ENCODE measurements around the gene PLA2G15. TPM values are rescaled to one million over a fixed set of nuclear protein-coding genes. Genes with fewer than 3 reads are reported as not detected.

Gene PLA2G15
- total and polyA plus RNA-seq, 5 donors from 2014 or later: 7.5 to 10.3 (median 9.4) TPM

DNA sequence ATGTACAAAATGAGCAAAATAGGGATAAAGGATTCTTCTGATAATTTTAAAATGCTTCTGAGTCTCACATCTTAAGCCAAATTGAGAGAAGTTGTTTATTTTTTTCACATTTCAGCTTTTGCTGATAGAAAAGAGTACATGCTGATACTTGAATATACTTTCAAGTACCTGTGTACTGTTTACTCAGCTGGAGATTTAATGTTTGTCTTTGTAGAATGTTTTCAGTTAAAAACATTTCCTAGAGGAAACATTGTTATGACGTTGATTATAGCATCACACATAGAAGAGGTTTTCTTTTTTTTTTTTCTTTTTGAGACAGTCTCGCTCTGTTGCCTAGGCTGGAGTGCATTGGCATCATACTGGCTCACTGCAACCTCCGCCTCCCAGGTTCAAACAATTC is 28.9 kb upstream of the PLA2G15 start:
- no peaks in the 10 kb centered on the region for H3K9me3 ChIP-seq (ENCODE audit: control insufficient read depth in 2 of 2, low read length in 2 of 2)
- no peaks in the 10 kb centered on the region for H3K4me1 ChIP-seq (ENCODE audit: control insufficient read depth, insufficient read depth, low read length, poor library complexity, severe bottlenecking)
- no peak overlapping the region for H3K27ac ChIP-seq (ENCODE audit: insufficient read depth, low read length, poor library complexity, severe bottlenecking)
- H3K36me3 ChIP-seq (ENCODE audit: control insufficient read depth, insufficient read depth, low read length): peaks cover 22% of the 10 kb centered on the region
- Mint-ChIP-seq H3K36me3 (peaks cover 19% of the 10 kb centered on the region), H3K4me1 (peaks cover 17 to 39% (median 24%) of the 10 kb centered on the region in 4 donors), H3K27me3 (no peaks in the 10 kb centered on the region), H3K4me3 (no peak overlapping the region), H3K27ac (peak overlapping the region in 2 of 3 donors; percentile 80 to 91), H3K9me3 (no peaks in the 10 kb centered on the region)
- DNase-seq: no peak
- ATAC-seq (ENCODE audit: low read depth in 2 of 2): no peak
- H3K4me3 ChIP-seq (ENCODE audit: low read depth, low read length): no peak overlapping the region
- no peaks in the 10 kb centered on the region for H3K27me3 ChIP-seq (ENCODE audit: control insufficient read depth, insufficient read depth, low read length)

DNA sequence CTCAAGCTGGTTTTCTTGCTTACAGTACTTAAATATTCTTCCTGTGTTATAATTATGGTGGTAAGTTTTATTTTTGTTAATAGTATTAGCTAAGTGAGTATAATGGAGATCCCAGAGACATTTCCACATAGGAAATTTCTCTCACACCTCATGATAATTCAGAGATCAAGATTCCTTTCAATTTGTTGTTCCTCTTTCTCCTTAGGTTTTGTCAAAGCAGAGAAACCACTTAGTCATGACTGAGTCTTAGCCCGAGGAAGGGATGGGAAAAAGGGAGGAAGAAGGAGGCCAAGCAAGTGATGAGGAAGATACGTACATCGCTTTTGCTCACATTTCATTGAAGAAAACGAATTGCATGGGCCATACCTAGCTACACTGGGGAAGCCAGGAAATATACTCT is 27.7 kb upstream of the PLA2G15 start:
- Histone ChIP-seq H3K9me3 (ENCODE audit: control insufficient read depth in 2 of 2, low read length in 2 of 2) (no peaks in the 10 kb centered on the region), H3K4me1 (ENCODE audit: control insufficient read depth, insufficient read depth, low read length, poor library complexity, severe bottlenecking) (no peaks in the 10 kb centered on the region), H3K27me3 (ENCODE audit: control insufficient read depth, insufficient read depth, low read length) (no peaks in the 10 kb centered on the region), H3K4me3 (ENCODE audit: low read depth, low read length) (no peak overlapping the region), H3K27ac (ENCODE audit: insufficient read depth, low read length, poor library complexity, severe bottlenecking) (no peak overlapping the region), H3K36me3 (ENCODE audit: control insufficient read depth, insufficient read depth, low read length) (peaks cover 33% of the 10 kb centered on the region)
- peaks cover 23% of the 10 kb centered on the region for H3K36me3 Mint-ChIP-seq
- peaks cover 6 to 28% (median 15%) of the 10 kb centered on the region in 4 donors for H3K4me1 Mint-ChIP-seq
- ATAC-seq (ENCODE audit: low read depth in 2 of 2) (no peak), DNase-seq (no peak)
- H3K27me3 Mint-ChIP-seq: no peaks in the 10 kb centered on the region
- no peaks in the 10 kb centered on the region for H3K9me3 Mint-ChIP-seq
- H3K4me3 Mint-ChIP-seq: no peak overlapping the region
- peak overlapping the region in 2 of 3 donors; percentile 76 to 82 for H3K27ac Mint-ChIP-seq

DNA sequence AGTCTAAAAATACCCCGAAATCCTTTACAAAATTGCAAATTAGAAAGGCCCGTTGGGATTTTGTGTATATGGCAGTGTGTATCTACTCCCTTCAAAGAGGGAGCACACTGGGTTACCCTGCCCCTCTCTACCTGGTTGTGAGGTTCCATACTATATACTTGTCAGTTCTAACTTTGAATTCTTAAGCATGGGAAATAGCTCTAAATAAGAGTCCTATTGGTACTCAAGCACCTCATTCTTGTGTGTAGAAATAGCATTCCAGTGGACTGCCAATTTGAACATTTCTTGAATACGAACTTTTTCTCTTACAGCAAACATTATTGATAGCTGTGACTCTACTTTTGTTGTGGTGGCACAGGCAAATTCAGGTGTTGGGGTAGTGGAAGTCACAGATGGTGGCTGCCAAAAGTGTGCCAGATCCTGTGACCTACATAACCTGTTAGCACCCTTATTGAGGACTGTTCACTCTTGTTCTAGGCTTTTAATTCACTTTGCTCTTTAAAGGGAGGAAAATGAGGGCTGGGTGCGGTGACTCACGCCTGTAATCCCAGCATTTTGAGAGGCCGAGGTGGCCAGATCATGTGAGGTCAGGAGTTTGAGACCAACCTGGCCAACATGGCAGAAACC is 25.3 kb upstream of the PLA2G15 start:
- Histone ChIP-seq H3K9me3 (ENCODE audit: control insufficient read depth in 2 of 2, low read length in 2 of 2) (no peaks in the 10 kb centered on the region), H3K36me3 (ENCODE audit: control insufficient read depth, insufficient read depth, low read length) (peaks cover 24% of the 10 kb centered on the region), H3K27me3 (ENCODE audit: control insufficient read depth, insufficient read depth, low read length) (no peaks in the 10 kb centered on the region), H3K4me3 (ENCODE audit: low read depth, low read length) (no peak overlapping the region), H3K27ac (ENCODE audit: insufficient read depth, low read length, poor library complexity, severe bottlenecking) (no peak overlapping the region), H3K4me1 (ENCODE audit: control insufficient read depth, insufficient read depth, low read length, poor library complexity, severe bottlenecking) (no peaks in the 10 kb centered on the region)
- Mint-ChIP-seq H3K27ac (peak overlapping the region in 1 of 3 donors; percentile 51), H3K36me3 (peaks cover 23% of the 10 kb centered on the region), H3K9me3 (no peaks in the 10 kb centered on the region), H3K4me1 (peaks cover 10 to 20% (median 12%) of the 10 kb centered on the region in 4 donors), H3K27me3 (no peaks in the 10 kb centered on the region), H3K4me3 (no peak overlapping the region)
- ATAC-seq (ENCODE audit: low read depth in 2 of 2) (no peak), DNase-seq (no peak)

DNA sequence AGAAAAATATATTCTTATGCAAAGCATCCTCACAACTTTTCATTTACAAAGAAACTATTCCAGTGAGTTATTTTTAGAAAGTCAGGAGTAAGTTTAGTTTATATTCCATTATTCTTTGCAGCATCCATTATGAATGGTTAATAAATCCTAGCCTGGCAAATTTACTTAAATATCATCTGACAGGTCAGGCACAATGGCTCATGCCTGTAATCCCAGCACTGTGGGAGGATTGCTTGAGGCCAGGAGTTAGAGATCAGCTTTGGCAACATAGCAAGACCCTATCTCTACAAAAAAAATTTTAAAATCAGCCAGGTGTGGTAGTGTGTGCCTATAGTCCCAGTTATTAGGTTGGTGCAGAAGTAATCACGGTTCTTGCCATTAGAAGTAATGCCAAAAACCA is 22.1 kb upstream of the PLA2G15 start:
- peaks cover 21 to 38% (median 24%) of the 10 kb centered on the region in 4 donors for H3K4me1 Mint-ChIP-seq
- no peak overlapping the region for H3K4me3 ChIP-seq (ENCODE audit: low read depth, low read length)
- no peak overlapping the region for H3K27ac ChIP-seq (ENCODE audit: insufficient read depth, low read length, poor library complexity, severe bottlenecking)
- no peaks in the 10 kb centered on the region for H3K27me3 Mint-ChIP-seq
- H3K36me3 Mint-ChIP-seq: peaks cover 19% of the 10 kb centered on the region
- H3K27ac Mint-ChIP-seq: peak overlapping the region in 2 of 3 donors; percentile 20 to 31
- no peaks in the 10 kb centered on the region for H3K9me3 ChIP-seq (ENCODE audit: control insufficient read depth in 2 of 2, low read length in 2 of 2)
- no peaks in the 10 kb centered on the region for H3K27me3 ChIP-seq (ENCODE audit: control insufficient read depth, insufficient read depth, low read length)
- H3K36me3 ChIP-seq (ENCODE audit: control insufficient read depth, insufficient read depth, low read length): peaks cover 40% of the 10 kb centered on the region
- ATAC-seq (ENCODE audit: low read depth in 2 of 2): no peak
- H3K9me3 Mint-ChIP-seq: no peaks in the 10 kb centered on the region
- peaks cover 19% of the 10 kb centered on the region for H3K4me1 ChIP-seq (ENCODE audit: control insufficient read depth, insufficient read depth, low read length, poor library complexity, severe bottlenecking)
- no peak overlapping the region for H3K4me3 Mint-ChIP-seq
- no peak for DNase-seq

- Histone ChIP-seq H3K27ac (ENCODE audit: insufficient read depth, low read length, poor library complexity, severe bottlenecking) (peak overlapping the region; percentile 24), H3K36me3 (ENCODE audit: control insufficient read depth, insufficient read depth, low read length) (peaks cover 49% of the 10 kb centered on the region), H3K9me3 (ENCODE audit: control insufficient read depth in 2 of 2, low read length in 2 of 2) (no peaks in the 10 kb centered on the region), H3K4me3 (ENCODE audit: low read depth, low read length) (no peak overlapping the region), H3K27me3 (ENCODE audit: control insufficient read depth, insufficient read depth, low read length) (no peaks in the 10 kb centered on the region), H3K4me1 (ENCODE audit: control insufficient read depth, insufficient read depth, low read length, poor library complexity, severe bottlenecking) (peaks cover 25% of the 10 kb centered on the region)
- no peaks in the 10 kb centered on the region for H3K27me3 Mint-ChIP-seq
- no peak overlapping the region for H3K4me3 Mint-ChIP-seq
- peaks cover 22 to 44% (median 30%) of the 10 kb centered on the region in 4 donors for H3K4me1 Mint-ChIP-seq
- DNase-seq: no peak
- peak overlapping the region in 2 of 3 donors; percentile 54 to 76 for H3K27ac Mint-ChIP-seq
- ATAC-seq (ENCODE audit: low read depth in 2 of 2): no peak
- no peaks in the 10 kb centered on the region for H3K9me3 Mint-ChIP-seq
- peaks cover 16% of the 10 kb centered on the region for H3K36me3 Mint-ChIP-seq
Measured at GRCh38 chr16:68226116-68226515, 19.1 kb upstream of the PLA2G15 start.

GRCh38 chr16:68227183-68227793 is 17.9 kb upstream of the PLA2G15 start:
- Histone ChIP-seq H3K9me3 (ENCODE audit: control insufficient read depth in 2 of 2, low read length in 2 of 2) (no peaks in the 10 kb centered on the region), H3K27me3 (ENCODE audit: control insufficient read depth, insufficient read depth, low read length) (no peaks in the 10 kb centered on the region), H3K27ac (ENCODE audit: insufficient read depth, low read length, poor library complexity, severe bottlenecking) (peak overlapping the region; percentile 24), H3K4me3 (ENCODE audit: low read depth, low read length) (peak overlapping the region; percentile 21), H3K4me1 (ENCODE audit: control insufficient read depth, insufficient read depth, low read length, poor library complexity, severe bottlenecking) (peaks cover 25% of the 10 kb centered on the region), H3K36me3 (ENCODE audit: control insufficient read depth, insufficient read depth, low read length) (peaks cover 39% of the 10 kb centered on the region)
- peaks cover 20 to 44% (median 30%) of the 10 kb centered on the region in 4 donors for H3K4me1 Mint-ChIP-seq
- H3K27ac Mint-ChIP-seq: peak overlapping the region; percentile 73 to 94 (median 78)
- H3K27me3 Mint-ChIP-seq: no peaks in the 10 kb centered on the region
- H3K9me3 Mint-ChIP-seq: no peaks in the 10 kb centered on the region
- peak in 1 of 3 donors; percentile 60 for DNase-seq
- peaks cover 12% of the 10 kb centered on the region for H3K36me3 Mint-ChIP-seq
- peak; percentile 32 to 38 for ATAC-seq (ENCODE audit: low read depth in 2 of 2)
- peak overlapping the region in 1 of 4 donors; percentile 44 for H3K4me3 Mint-ChIP-seq

DNA sequence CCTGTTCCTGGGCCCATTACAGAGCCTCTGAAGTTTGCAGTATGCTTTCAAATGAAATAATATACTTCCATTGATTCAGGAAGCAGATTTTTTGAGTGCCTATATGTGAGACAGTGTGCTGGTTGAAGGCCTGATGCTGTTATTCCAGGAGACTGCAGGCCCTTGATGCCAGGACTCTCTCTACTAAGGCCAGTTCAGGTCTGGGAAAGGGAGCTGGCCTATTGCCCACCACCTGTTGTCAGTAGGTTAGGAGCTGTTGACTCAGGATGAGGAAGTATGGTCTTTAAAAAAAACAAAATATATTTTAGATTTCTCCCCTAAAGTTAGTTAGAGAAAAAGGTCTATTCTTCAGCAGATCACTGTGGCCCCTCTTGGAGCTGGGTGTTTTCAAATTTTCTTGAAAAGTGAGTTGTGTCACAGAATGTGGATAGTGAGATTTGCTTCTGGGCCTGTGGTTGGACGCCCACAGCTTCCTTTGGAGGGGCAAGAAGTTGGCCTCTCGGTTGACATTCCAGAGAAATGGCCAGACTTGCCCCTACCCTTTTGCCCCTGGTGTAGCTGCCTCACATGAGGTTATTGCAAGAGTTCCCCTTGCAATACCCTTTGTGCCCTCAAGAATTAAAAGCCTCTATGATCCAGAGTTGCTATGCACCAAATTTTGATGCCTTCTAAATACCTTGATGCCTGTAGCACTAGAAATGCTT is 17.2 kb upstream of the PLA2G15 start:
- Mint-ChIP-seq H3K4me1 (peaks cover 20 to 41% (median 26%) of the 10 kb centered on the region in 4 donors), H3K36me3 (peaks cover 12% of the 10 kb centered on the region), H3K4me3 (peak overlapping the region in 2 of 4 donors; percentile 8 to 43), H3K9me3 (no peaks in the 10 kb centered on the region), H3K27ac (peak overlapping the region; percentile 55 to 94 (median 78)), H3K27me3 (no peaks in the 10 kb centered on the region)
- no peak for ATAC-seq (ENCODE audit: low read depth in 2 of 2)
- peaks cover 25% of the 10 kb centered on the region for H3K4me1 ChIP-seq (ENCODE audit: control insufficient read depth, insufficient read depth, low read length, poor library complexity, severe bottlenecking)
- no peaks in the 10 kb centered on the region for H3K9me3 ChIP-seq (ENCODE audit: control insufficient read depth in 2 of 2, low read length in 2 of 2)
- no peaks in the 10 kb centered on the region for H3K27me3 ChIP-seq (ENCODE audit: control insufficient read depth, insufficient read depth, low read length)
- no peak overlapping the region for H3K4me3 ChIP-seq (ENCODE audit: low read depth, low read length)
- no peak overlapping the region for H3K27ac ChIP-seq (ENCODE audit: insufficient read depth, low read length, poor library complexity, severe bottlenecking)
- H3K36me3 ChIP-seq (ENCODE audit: control insufficient read depth, insufficient read depth, low read length): peaks cover 37% of the 10 kb centered on the region
- DNase-seq: no peak

Data from CD4-positive, CD25-positive, alpha-beta regulatory T cell (primary cell).